Measurements from ENCODE around the gene CFAP65. TPM values are rescaled to one million over a fixed set of nuclear protein-coding genes. Genes with fewer than 3 reads are reported as not detected.

CFAP65 gene
- total and polyA plus RNA-seq, 2 of the 13 experiments (the other 11 are each of a cell fraction or from before 2014, with no cell fraction given): 0.05 TPM; not detected in 1

DNA sequence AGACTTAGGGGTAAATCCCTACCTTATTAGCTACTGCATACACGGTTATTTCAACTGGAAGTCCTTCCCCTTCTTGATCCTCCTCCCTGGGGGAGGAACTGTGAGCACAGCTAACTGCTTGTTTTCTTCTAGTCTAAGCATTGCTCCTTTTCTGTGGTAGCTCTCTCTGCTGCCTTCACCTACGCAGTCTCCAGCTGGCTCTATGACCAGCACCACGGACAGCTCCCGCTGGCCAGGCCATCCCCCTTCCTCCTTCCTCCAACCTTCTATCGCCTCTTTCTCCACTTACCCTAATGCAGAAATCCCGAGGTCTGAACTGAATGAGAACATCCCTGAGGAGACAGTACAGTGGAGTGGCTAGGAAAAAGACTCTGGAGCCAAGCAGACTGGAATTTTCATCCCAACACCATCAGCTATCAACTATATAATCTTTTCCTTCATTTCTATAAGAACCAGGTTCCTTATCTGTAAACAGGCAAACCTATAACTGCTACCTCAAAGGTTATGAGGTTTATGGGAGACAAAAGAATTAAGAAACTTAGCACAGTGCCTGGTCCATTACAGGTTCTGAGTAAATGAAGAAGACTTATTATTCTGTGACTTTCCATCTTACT, 4.7 kb upstream of the CFAP65 start (continued):
- no peak for TF ChIP-seq CEBPZ (IDR thresholded peaks at IDR 0.05; ENCODE audit: low read length)
- peak; percentile 73 for TF ChIP-seq RARA (CRISPR knock-in tag; IDR thresholded peaks at IDR 0.05)
- peak; percentile 55; the same call in 1 of the 2 replicates for TF ChIP-seq ZNF335 (CRISPR knock-in tag; IDR thresholded peaks at IDR 0.05)
- no peak for TF ChIP-seq ATF7 (IDR thresholded peaks at IDR 0.05)
- no peak for TF ChIP-seq ATF7 (CRISPR knock-in tag; IDR thresholded peaks at IDR 0.05)
- no peak for TF ChIP-seq SAFB2 (CRISPR knock-in tag; IDR thresholded peaks at IDR 0.05; ENCODE audit: borderline replicate concordance, low read depth)
- TF ChIP-seq HES4 (CRISPR knock-in tag; IDR thresholded peaks at IDR 0.05; ENCODE audit: borderline replicate concordance): peak; percentile 79; the same call in 1 of the 2 replicates
- TF ChIP-seq ZNF124 (CRISPR knock-in tag; IDR thresholded peaks at IDR 0.05): no peak
- no peak for TF ChIP-seq ZNF577 (CRISPR knock-in tag; IDR thresholded peaks at IDR 0.05; ENCODE audit: borderline replicate concordance, low read depth)
- no peak for TF ChIP-seq TCF7L2 (IDR thresholded peaks at IDR 0.05; ENCODE audit: low read depth, low read length)
- TF ChIP-seq STAT5B (CRISPR knock-in tag; IDR thresholded peaks at IDR 0.05): peak; percentile 55; the same call in 1 of the 2 replicates
- TF ChIP-seq KLF16 (CRISPR knock-in tag; IDR thresholded peaks at IDR 0.05): peak in 1 of 2 experiments; percentile 77; a peak in 1 of 4 replicates
- peak; percentile 31; the same call in 1 of the 2 replicates for TF ChIP-seq ZFX (CRISPR knock-in tag; IDR thresholded peaks at IDR 0.05; ENCODE audit: low read depth)
- TF ChIP-seq ZNF160 (CRISPR knock-in tag; IDR thresholded peaks at IDR 0.05): peak; percentile 73; the same call in 1 of the 2 replicates
- TF ChIP-seq, protein P1, sequence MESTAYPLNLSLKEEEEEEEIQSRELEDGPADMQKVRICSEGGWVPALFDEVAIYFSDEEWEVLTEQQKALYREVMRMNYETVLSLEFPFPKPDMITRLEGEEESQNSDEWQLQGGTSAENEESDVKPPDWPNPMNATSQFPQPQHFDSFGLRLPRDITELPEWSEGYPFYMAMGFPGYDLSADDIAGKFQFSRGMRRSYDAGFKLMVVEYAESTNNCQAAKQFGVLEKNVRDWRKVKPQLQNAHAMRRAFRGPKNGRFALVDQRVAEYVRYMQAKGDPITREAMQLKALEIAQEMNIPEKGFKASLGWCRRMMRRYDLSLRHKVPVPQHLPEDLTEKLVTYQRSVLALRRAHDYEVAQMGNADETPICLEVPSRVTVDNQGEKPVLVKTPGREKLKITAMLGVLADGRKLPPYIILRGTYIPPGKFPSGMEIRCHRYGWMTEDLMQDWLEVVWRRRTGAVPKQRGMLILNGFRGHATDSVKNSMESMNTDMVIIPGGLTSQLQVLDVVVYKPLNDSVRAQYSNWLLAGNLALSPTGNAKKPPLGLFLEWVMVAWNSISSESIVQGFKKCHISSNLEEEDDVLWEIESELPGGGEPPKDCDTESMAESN (CRISPR knock-in tag; conservative IDR thresholded peaks at IDR 0.05): 0 out of 2 replicates have a peak, but pooled peaks have one; percentile 47
- TF ChIP-seq ZHX1 (CRISPR knock-in tag; IDR thresholded peaks at IDR 0.05; ENCODE audit: low read depth): 0 out of 2 replicates have a peak, but pooled peaks have one; percentile 31
- TF ChIP-seq PHB2 (IDR thresholded peaks at IDR 0.05; ENCODE audit: partially characterized antibody): no peak
- no peak for TF ChIP-seq ELF4 (CRISPR knock-in tag; IDR thresholded peaks at IDR 0.05; ENCODE audit: borderline replicate concordance)
- no peak for TF ChIP-seq FLYWCH1 (CRISPR knock-in tag; IDR thresholded peaks at IDR 0.05)
- no peak for TF ChIP-seq ZBTB20 (CRISPR knock-in tag; IDR thresholded peaks at IDR 0.05; ENCODE audit: borderline replicate concordance, low read depth)

Measured in HepG2 (cell line).